ENCODE measurements around the gene PURA. TPM values are rescaled to one million over a fixed set of nuclear protein-coding genes. Genes with fewer than 3 reads are reported as not detected.

PURA gene
- total and polyA plus RNA-seq, 2 of the 13 experiments (the other 11 are each of a cell fraction or from before 2014, with no cell fraction given): 2.0 to 5.0 TPM

GRCh38 chr5:140107312-140108092 is 6.4 kb upstream of the PURA start (continued):
- TF ChIP-seq ZNF276 (CRISPR knock-in tag; IDR thresholded peaks at IDR 0.05; ENCODE audit: low read depth): no peak
- no peak for TF ChIP-seq TEAD2 (CRISPR knock-in tag; IDR thresholded peaks at IDR 0.05)
- peak; percentile 96 for TF ChIP-seq ZNF687 (CRISPR knock-in tag; IDR thresholded peaks at IDR 0.05)
- TF ChIP-seq ZIK1 (CRISPR knock-in tag; IDR thresholded peaks at IDR 0.05; ENCODE audit: borderline replicate concordance, low read depth): no peak
- no peak for TF ChIP-seq SYNCRIP (IDR thresholded peaks at IDR 0.05; ENCODE audit: insufficient read depth, low read depth, low read length)
- no peak for TF ChIP-seq TBL1XR1 (IDR thresholded peaks at IDR 0.05; ENCODE audit: borderline replicate concordance, low read length, partially characterized antibody)
- peak; percentile 71; the same call in 1 of the 2 replicates for TF ChIP-seq KDM4B (CRISPR knock-in tag; IDR thresholded peaks at IDR 0.05)
- TF ChIP-seq, protein P1, sequence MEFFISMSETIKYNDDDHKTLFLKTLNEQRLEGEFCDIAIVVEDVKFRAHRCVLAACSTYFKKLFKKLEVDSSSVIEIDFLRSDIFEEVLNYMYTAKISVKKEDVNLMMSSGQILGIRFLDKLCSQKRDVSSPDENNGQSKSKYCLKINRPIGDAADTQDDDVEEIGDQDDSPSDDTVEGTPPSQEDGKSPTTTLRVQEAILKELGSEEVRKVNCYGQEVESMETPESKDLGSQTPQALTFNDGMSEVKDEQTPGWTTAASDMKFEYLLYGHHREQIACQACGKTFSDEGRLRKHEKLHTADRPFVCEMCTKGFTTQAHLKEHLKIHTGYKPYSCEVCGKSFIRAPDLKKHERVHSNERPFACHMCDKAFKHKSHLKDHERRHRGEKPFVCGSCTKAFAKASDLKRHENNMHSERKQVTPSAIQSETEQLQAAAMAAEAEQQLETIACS (CRISPR knock-in tag; IDR thresholded peaks at IDR 0.05): peak; percentile 96
- TF ChIP-seq, protein P2, sequence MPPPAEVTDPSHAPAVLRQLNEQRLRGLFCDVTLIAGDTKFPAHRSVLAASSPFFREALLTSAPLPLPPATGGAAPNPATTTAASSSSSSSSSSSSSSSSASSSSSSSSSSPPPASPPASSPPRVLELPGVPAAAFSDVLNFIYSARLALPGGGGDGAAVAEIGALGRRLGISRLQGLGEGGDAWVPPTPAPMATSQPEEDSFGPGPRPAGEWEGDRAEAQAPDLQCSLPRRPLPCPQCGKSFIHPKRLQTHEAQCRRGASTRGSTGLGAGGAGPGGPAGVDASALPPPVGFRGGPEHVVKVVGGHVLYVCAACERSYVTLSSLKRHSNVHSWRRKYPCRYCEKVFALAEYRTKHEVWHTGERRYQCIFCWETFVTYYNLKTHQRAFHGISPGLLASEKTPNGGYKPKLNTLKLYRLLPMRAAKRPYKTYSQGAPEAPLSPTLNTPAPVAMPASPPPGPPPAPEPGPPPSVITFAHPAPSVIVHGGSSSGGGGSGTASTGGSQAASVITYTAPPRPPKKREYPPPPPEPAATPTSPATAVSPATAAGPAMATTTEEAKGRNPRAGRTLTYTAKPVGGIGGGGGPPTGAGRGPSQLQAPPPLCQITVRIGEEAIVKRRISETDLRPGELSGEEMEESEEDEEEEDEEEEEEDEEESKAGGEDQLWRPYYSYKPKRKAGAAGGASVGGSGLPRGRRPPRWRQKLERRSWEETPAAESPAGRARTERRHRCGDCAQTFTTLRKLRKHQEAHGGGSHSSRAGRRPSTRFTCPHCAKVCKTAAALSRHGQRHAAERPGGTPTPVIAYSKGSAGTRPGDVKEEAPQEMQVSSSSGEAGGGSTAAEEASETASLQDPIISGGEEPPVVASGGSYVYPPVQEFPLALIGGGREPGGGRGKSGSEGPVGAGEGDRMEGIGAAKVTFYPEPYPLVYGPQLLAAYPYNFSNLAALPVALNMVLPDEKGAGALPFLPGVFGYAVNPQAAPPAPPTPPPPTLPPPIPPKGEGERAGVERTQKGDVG (CRISPR knock-in tag; IDR thresholded peaks at IDR 0.05; ENCODE audit: borderline replicate concordance): no peak
- TF ChIP-seq ZNF83 (CRISPR knock-in tag; IDR thresholded peaks at IDR 0.05; ENCODE audit: borderline replicate concordance): no peak; the same call in 1 of the 2 replicates
- peak; percentile 66 for TF ChIP-seq ARNTL (CRISPR knock-in tag; IDR thresholded peaks at IDR 0.05)
- TF ChIP-seq LCORL (IDR thresholded peaks at IDR 0.05): no peak
- TF ChIP-seq LCORL (CRISPR knock-in tag; IDR thresholded peaks at IDR 0.05): peak; percentile 97
- TF ChIP-seq ZNF598 (CRISPR knock-in tag; IDR thresholded peaks at IDR 0.05; ENCODE audit: borderline replicate concordance): peak; percentile 89; the same call in 1 of the 2 replicates
- peak; percentile 43; the same call in 1 of the 2 replicates for TF ChIP-seq ZMAT3 (CRISPR knock-in tag; conservative IDR thresholded peaks at IDR 0.05)
- TF ChIP-seq ZNF350 (CRISPR knock-in tag; IDR thresholded peaks at IDR 0.05; ENCODE audit: borderline replicate concordance, low read depth): peak; percentile 79
